Right ventricle myocardium inferior (tissue), 1 donor: ENCODE data around the gene GPX4. TPM values are rescaled to one million over a fixed set of nuclear protein-coding genes. Genes with fewer than 3 reads are reported as not detected.
A peak's percentile ranks its signal among the peaks of the same experiment; 100 is the strongest.

Experiments
- ATAC-seq: fragments of 200-7000 bp; cut with Tn5 transposase; one replicate; pipeline ENCODE4 v1.9.1; 2020; ENCODE audit warnings: mild to moderate bottlenecking, moderate library complexity
- DNase-seq: peaks from one replicate; pipeline ENCODE4 v3.0.0; 2021; ENCODE audit errors: missing footprints
- intact Hi-C: fragments of 100-400 bp; cut with DNase I; formaldehyde crosslinking; loops from one replicate; pipeline ENCODE4 v1.11.0; 2022
- total RNA-seq: library from RNA; stranded (reverse); fragmentation: NEBNext Ultra II Directional; extraction: Animal tissue kit (Norgen Biotek cat#: 25700); gene quantifications from one replicate; pipeline ENCODE4 v1.2.1, GENCODE V29; 2021
- donor health status: DM: no; HTN: yes; CAD: no; lungs with severe emphysema.

GPX4 gene
- total RNA-seq, 1 donor from 2014 or later, result 361 TPM

DNA sequence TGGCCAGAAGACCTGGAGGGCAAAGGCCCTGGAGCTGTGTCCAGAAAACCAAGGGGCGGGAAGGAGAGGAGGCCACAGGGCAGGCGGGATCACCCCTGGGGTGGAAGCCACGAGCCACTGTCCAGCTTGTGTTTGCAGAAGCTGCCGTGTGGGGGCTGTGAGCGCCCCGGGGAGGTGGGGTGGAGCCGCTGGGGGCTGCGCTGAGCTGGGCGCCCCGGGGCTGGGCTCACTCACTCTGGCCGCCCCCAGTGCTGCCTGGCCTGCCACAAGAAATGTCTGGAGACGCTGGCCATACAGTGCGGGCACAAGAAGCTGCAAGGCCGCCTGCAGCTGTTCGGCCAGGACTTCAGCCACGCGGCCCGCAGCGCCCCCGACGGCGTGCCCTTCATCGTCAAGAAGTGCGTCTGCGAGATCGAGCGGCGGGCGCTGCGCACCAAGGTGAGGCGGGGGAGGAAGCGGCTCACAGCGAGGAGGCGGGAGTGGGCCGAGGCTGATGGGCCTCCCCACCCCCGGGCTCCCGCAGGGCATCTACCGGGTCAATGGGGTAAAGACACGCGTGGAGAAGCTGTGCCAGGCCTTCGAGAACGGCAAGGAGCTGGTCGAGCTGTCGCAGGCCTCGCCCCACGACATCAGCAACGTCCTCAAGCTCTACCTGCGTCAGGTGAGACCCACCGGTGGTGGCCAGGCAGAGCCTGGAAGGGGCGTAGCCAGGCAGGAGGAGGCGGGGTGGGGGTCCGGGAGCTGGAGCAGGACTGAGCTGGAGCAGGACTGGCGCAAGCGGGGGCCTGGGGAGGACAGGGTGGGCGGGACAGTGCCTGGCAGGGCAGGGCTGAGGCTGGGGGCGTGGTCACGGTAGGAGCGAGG is 22.3 kb upstream of the GPX4 start:
- intact Hi-C loops, result no loop called here
- peak; percentile 72 for DNase-seq
- no peak for ATAC-seq

DNA sequence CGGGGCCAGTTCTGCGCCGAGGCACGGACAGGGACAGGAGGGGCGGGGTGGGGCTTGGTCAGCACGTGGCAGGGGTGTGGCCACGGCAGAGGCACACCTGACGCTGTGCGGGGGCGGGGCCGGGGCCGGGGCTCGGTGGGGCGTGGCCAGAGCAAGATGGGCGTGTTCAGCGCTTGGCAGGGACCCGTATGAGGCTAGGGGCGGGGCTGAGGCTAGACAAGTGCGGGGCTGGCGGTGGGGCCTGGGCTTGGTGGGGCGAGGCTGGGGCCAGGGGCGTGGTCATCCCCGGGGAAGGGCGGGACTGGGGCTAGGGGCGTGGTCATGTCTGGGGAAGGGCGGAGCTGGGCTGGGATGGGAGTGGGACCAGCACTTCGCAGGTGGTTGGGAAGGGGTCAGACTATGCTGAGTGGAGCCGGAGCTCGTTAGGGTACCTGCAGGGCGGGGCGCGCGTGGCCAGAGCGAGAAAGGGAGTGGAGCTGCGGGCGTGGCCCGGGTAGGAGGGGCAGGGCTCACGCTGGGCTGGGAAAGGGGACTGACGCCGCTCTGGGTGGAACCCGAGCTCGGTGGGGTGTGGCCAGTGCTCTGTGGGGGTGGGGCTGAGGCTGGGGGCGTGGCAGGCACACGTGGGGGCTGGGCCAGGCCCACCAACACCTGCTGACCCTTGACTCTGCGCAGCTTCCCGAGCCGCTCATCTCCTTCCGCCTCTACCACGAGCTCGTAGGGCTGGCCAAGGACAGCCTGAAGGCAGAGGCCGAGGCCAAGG is 21.4 kb upstream of the GPX4 start:
- DNase-seq (peak; percentile 68), ATAC-seq (peak; percentile 44)
- intact Hi-C loops, result no loop called here

- intact Hi-C loops, result no loop called here
- peak; percentile 67 for DNase-seq
- no peak for ATAC-seq
Observed at GRCh38 chr19:1082928-1083816, 20.6 kb upstream of the GPX4 start.

DNA sequence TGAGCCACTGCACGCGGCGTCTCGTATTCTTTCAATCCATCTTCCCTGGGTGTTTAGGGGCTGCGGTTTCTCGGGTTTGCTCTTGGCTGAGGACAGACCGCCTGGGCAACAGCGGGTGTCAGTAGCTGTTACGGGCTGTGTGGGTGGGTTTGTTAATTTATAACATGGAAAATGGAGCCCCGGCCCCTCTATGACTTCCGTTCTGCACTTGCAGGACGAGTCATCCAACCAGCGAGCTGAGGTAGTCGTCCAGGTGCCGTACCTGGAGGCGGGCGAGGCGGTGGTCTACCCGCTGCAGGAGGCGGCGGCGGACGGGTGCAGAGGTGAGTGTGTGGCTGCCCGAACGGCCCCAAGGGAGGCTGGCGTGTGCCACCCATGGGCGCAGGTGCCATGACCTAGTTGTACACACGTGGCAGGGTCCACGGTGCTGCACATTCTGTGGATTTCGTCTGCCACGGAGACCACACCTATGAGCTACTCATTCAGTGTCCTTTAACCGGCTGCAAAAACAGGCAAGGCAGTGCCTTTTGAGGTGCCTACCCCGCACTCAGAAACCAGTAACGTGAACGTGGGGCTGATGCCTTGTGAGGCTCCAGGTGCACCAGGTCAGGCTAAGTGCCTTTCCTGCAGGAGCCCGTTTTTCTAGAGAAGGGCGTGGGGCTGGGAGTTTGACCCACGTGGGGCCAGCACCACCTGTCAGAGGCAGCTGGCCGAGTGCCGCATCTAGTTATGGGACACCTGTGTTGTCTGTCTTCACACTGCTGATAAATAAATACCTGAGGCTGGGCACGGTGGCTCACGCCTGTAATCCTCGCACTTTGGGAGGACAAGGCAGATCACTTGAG is 19.5 kb upstream of the GPX4 start:
- peak; percentile 48 for DNase-seq
- no peak for ATAC-seq
- intact Hi-C loops, result no loop called here

GRCh38 chr19:1085053-1085658 is 18.6 kb upstream of the GPX4 start:
- intact Hi-C loops, result no loop called here
- ATAC-seq (no peak), DNase-seq (peak; percentile 4)

- intact Hi-C loops, result no loop called here
- DNase-seq, result peak; percentile 59
- no peak for ATAC-seq
Observed at GRCh38 chr19:1085676-1086442, 17.9 kb upstream of the GPX4 start.

- ATAC-seq (no peak), DNase-seq (peak; percentile 39)
- intact Hi-C loops, result no loop called here
Observed at GRCh38 chr19:1086613-1087012, 17.2 kb upstream of the GPX4 start.

DNA sequence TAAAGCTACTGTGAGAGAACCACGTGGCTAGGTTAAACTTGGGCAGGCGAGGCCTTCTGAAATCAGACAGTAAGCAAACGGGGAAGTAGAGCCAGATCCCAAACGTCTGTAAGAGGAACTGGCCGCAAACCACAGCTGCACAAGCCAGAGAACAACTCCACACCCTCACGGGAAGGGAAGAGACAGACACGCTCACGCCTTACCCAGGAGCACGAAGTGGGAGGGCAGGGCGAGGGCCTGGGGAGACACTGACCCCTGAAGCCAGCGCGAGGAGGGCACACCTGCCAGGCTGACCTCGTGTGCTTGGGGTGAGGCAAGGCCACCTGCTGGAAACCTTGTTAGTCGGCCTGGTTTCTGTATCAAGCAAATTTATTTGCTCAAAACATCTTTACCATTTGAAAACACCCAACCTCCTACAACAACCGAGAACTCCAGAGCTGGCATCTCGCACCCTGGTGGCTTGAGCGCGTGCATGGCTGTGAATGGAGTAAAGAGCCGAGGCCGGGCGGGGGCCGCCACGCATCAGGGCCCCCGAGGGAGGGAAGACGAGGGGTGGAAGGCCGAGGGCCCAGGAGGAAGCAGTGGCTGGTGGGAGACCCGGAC is 15.9 kb upstream of the GPX4 start:
- intact Hi-C loops, result no loop called here
- ATAC-seq (peak; percentile 64), DNase-seq (peak; percentile 88)

DNA sequence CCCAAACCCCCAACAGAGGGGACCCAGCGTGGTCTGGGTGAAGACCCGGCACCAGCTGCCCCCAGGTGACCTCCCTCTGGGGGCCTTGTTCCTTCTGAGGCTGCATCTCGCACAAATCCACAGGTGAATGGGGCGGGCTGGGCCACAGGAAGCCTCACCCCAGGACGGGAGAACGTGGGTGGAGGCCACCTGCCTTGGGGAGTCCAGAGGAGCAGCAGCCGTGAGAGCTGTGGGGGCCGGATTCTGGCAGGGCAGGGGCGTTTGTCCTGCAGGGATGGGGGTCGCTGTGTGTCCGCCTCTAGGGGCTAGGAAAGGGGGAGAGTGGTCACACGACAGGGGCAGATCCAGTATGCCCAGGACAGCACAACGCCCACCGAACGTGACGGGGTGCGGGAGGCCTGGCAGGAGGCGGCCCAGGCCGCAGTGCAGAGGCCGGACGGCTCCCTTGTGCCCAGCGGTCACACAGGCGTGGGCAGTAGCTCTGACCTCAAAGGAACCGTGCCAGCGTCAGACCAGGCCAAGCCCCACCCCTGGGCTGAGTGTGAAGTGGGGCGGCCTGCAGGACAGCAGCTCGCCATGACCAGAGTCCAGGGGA is 15.3 kb upstream of the GPX4 start:
- peak; percentile 29 for ATAC-seq
- peak; percentile 72 for DNase-seq
- intact Hi-C loops, result no loop called here

GRCh38 chr19:1089126-1089771 is 14.5 kb upstream of the GPX4 start:
- no peak for ATAC-seq
- intact Hi-C loops, result no loop called here

DNA sequence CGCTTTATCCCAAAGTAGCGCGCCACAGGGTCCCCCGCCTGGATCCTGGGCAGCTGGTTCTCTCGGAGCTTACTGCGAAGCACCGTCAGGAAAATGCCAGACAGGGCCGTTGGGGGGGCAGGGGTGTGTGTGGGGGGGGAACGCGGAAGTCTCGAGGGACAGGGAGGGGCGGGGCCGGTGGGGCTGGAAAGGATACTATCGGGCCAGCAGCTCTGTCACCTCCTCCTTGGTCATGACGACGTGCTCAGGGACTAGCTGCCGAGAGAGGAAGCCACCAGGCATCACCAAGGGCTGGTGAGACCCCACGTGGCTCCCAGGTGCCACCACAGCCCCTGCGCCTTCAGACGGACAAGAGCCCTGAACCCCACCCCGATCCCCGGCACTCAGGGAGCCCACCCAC is 13.9 kb upstream of the GPX4 start:
- ATAC-seq (no peak), DNase-seq (peak; percentile 17)
- intact Hi-C loops, result no loop called here

More at GRCh38 chr19:1089126-1089771, 14.5 kb upstream of the GPX4 start:
- DNase-seq, result peak; percentile 64

DNA sequence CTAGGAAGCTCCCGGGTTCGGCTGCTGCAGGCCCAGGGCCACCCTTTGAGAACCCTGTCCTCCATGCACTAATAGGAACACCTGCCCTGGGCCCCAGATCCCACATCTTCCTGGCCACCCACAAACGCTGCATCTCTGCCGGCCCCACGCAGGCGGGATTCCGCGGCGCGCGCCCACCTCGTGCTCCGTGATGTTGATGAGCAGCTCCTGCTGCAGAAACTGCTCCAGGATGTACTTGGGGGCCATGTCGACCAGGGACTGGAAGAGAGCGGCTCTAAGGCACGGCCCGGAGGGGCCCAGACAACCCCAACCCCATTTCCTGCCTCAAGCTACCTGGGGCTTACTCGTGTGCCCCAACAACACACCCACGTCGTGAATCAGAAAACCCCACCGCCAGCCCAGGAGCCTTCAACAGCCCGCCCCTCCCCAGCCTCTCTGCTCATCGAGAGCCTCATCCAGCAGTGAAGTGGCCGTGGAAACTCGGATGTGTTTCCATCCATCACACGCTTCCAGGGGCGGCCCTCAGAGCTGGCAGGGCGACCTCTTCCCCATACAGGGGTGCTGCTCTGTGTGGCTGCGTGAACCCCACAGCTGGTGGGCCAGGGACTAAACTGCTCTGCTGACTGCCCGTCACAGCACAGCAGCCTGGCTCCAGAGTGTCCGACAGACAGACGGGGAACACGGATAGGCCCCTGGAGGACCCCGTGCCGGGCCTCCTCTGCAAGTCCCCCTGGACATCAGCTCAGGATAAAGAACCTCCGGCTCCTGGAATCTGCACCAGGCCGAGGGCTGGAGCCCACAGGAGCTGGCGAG is 12.9 kb upstream of the GPX4 start:
- ATAC-seq (no peak), DNase-seq (peak; percentile 40)
- intact Hi-C loops, result no loop called here

GRCh38 chr19:1091544-1092175 is 12.1 kb upstream of the GPX4 start:
- ATAC-seq, result no peak
- peak; percentile 62 for DNase-seq
- intact Hi-C loops, result no loop called here

- intact Hi-C loops, result no loop called here
- ATAC-seq, result no peak
- peak; percentile 44 for DNase-seq
Observed at GRCh38 chr19:1093330-1093729, 10.5 kb upstream of the GPX4 start.
